ENCODE data around the gene FAM124A. TPM values are rescaled to one million over a fixed set of nuclear protein-coding genes. Genes with fewer than 3 reads are reported as not detected.
"Not testable (repeated sequence)": the region's sequence is repeated elsewhere in the genome, so short reads cannot be mapped to it uniquely, and the experiment has no call there.

Gene FAM124A
- total RNA-seq, 1 experiment from 2014 or later, result 1.1 TPM

DNA sequence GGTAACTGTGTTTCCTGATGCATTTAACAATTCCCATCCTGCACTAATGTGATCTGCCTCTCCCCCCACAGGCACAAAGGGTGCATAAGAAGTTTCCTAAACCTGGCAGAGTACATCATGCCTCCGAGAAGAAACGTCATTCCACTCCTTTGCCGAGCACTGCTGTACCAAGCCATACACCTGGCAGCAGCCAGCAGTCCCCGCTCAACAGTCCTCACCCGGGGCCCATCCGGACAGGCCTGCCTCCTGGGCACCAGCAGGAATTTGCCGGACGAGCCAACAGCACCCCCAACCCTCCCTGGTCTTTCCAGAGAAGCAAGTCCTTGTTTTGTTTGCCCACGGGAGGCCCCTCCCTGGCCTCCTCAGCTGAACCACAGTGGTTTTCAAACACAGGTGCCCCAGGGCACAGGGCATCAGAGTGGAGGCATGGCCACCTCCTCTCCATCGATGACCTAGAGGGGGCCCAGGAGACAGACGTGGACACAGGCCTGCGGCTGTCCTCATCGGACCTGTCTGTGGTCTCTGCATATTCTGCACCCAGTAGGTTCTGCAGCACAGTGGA is 58.3 kb downstream of the FAM124A start:
- H3K4me3 ChIP-seq (ENCODE audit: low read depth in 2 of 2, low read length in 2 of 2), result no peak overlapping the region
- H3K27me3 ChIP-seq (ENCODE audit: control insufficient read depth, insufficient read depth, low read length), result no peaks in the 10 kb centered on the region
- CTCF ChIA-PET, result no interaction called here
- intact Hi-C loops (cut with micrococcal nuclease; ENCODE audit: unreplicated experiment), result no loop called here
- no peaks in the 10 kb centered on the region for H3K36me3 ChIP-seq (ENCODE audit: control insufficient read depth, insufficient read depth, low read length)
- no peak overlapping the region for H3K27ac ChIP-seq (ENCODE audit: low read length)
- in situ Hi-C loops (cut with HindIII; ENCODE audit: low pct_unique_long_range_greater_than_20kb, low sequenced_read_pairs), result no loop called here
- POLR2A ChIA-PET, result no interaction called here
- ATAC-seq (no peak), DNase-seq (ENCODE audit: low read depth, low spot score) (no peak)
- BruUV-seq (replicated peaks), result no TSS peak
- no peaks in the 10 kb centered on the region for H3K9me3 ChIP-seq (ENCODE audit: control insufficient read depth, insufficient read depth, low read depth, low read length)
- TF ChIP-seq POLR2AphosphoS5 (IDR thresholded peaks at IDR 0.05; ENCODE audit: low read depth, low read length), result no peak
- no peak for TF ChIP-seq SIN3A (IDR thresholded peaks at IDR 0.05; ENCODE audit: borderline replicate concordance, insufficient read depth, low read depth, low read length)
- TF ChIP-seq, protein P1, sequence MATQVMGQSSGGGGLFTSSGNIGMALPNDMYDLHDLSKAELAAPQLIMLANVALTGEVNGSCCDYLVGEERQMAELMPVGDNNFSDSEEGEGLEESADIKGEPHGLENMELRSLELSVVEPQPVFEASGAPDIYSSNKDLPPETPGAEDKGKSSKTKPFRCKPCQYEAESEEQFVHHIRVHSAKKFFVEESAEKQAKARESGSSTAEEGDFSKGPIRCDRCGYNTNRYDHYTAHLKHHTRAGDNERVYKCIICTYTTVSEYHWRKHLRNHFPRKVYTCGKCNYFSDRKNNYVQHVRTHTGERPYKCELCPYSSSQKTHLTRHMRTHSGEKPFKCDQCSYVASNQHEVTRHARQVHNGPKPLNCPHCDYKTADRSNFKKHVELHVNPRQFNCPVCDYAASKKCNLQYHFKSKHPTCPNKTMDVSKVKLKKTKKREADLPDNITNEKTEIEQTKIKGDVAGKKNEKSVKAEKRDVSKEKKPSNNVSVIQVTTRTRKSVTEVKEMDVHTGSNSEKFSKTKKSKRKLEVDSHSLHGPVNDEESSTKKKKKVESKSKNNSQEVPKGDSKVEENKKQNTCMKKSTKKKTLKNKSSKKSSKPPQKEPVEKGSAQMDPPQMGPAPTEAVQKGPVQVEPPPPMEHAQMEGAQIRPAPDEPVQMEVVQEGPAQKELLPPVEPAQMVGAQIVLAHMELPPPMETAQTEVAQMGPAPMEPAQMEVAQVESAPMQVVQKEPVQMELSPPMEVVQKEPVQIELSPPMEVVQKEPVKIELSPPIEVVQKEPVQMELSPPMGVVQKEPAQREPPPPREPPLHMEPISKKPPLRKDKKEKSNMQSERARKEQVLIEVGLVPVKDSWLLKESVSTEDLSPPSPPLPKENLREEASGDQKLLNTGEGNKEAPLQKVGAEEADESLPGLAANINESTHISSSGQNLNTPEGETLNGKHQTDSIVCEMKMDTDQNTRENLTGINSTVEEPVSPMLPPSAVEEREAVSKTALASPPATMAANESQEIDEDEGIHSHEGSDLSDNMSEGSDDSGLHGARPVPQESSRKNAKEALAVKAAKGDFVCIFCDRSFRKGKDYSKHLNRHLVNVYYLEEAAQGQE (IDR thresholded peaks at IDR 0.05; ENCODE audit: insufficient read depth in 1 of 2, low read depth in 2 of 2, low read length in 1 of 2), result no peak
- TF ChIP-seq TCF7L2 (IDR thresholded peaks at IDR 0.05; ENCODE audit: low read depth, low read length), result no peak
- TF ChIP-seq, protein P2, sequence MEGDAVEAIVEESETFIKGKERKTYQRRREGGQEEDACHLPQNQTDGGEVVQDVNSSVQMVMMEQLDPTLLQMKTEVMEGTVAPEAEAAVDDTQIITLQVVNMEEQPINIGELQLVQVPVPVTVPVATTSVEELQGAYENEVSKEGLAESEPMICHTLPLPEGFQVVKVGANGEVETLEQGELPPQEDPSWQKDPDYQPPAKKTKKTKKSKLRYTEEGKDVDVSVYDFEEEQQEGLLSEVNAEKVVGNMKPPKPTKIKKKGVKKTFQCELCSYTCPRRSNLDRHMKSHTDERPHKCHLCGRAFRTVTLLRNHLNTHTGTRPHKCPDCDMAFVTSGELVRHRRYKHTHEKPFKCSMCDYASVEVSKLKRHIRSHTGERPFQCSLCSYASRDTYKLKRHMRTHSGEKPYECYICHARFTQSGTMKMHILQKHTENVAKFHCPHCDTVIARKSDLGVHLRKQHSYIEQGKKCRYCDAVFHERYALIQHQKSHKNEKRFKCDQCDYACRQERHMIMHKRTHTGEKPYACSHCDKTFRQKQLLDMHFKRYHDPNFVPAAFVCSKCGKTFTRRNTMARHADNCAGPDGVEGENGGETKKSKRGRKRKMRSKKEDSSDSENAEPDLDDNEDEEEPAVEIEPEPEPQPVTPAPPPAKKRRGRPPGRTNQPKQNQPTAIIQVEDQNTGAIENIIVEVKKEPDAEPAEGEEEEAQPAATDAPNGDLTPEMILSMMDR (IDR thresholded peaks at IDR 0.05), result no peak
- H3K4me1 ChIP-seq (ENCODE audit: control insufficient read depth, insufficient read depth, low read length), result no peaks in the 10 kb centered on the region

DNA sequence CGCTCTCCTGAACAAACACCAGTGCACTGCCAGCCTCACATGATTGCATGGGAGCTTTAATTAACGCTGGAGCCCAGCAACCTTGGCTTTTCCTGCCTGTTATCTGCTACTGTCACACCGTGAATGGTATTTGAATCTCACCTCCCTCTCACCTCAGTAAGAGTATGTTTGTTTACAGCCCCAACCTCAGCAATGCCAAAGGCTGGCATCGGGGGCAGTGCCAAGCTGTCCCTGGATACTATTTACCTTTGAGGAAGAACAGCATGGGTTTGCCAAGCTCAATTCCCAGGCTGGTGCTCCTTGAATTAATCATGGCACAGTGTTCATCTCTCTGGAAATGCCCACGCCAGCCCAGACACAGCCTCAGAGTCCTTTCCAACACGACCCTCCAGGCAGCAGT is 60.1 kb downstream of the FAM124A start:
- Histone ChIP-seq H3K4me1 (ENCODE audit: control insufficient read depth, insufficient read depth, low read length) (no peaks in the 10 kb centered on the region), H3K27me3 (ENCODE audit: control insufficient read depth, insufficient read depth, low read length) (no peaks in the 10 kb centered on the region), H3K27ac (ENCODE audit: low read length) (no peak overlapping the region), H3K9me3 (ENCODE audit: control insufficient read depth, insufficient read depth, low read depth, low read length) (no peaks in the 10 kb centered on the region), H3K4me3 (ENCODE audit: low read depth in 2 of 2, low read length in 2 of 2) (no peak overlapping the region), H3K36me3 (ENCODE audit: control insufficient read depth, insufficient read depth, low read length) (no peaks in the 10 kb centered on the region)
- no peak for DNase-seq (ENCODE audit: low read depth, low spot score)
- ATAC-seq, result no peak
- POLR2A ChIA-PET, result interaction anchor here (0.6 kb wide), 1 partner anchor 20 kb away, joined by 3 read pairs; no protein-coding TSS in a partner anchor
- no TSS peak for BruUV-seq (replicated peaks)
- intact Hi-C loops (cut with micrococcal nuclease; ENCODE audit: unreplicated experiment), result no loop called here
- no peak for TF ChIP-seq POLR2AphosphoS5 (IDR thresholded peaks at IDR 0.05; ENCODE audit: low read depth, low read length)
- TF ChIP-seq TCF7L2 (IDR thresholded peaks at IDR 0.05; ENCODE audit: low read depth, low read length), result no peak
- TF ChIP-seq, protein P1 (IDR thresholded peaks at IDR 0.05; ENCODE audit: insufficient read depth in 1 of 2, low read depth in 2 of 2, low read length in 1 of 2), result no peak
- no peak for TF ChIP-seq SIN3A (IDR thresholded peaks at IDR 0.05; ENCODE audit: borderline replicate concordance, insufficient read depth, low read depth, low read length)
- TF ChIP-seq, protein P2 (IDR thresholded peaks at IDR 0.05), result no peak
- CTCF ChIA-PET, result no interaction called here
- in situ Hi-C loops (cut with HindIII; ENCODE audit: low pct_unique_long_range_greater_than_20kb, low sequenced_read_pairs), result no loop called here

DNA sequence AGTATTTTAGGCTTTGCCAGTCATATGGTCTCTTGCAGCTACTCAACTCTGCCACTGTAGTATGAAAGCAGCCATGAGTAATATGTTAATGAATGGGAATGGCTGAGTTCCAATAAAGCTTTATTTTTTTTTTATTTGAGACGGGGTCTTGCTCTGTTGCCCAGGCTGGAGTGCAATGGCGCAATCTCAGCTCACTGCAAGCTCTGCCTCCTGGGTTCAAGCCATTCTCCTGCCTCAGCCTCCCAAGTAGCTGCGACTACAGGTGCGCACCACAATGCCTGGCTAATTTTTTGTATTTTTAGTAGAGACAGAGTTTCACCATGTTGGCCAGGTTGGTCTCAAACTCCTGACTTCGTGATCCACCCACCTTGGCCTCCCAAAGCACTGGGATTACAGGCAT is 60.7 kb downstream of the FAM124A start:
- H3K27me3 ChIP-seq (ENCODE audit: control insufficient read depth, insufficient read depth, low read length); in situ Hi-C loops (cut with HindIII; ENCODE audit: low pct_unique_long_range_greater_than_20kb, low sequenced_read_pairs); H3K4me1 ChIP-seq (ENCODE audit: control insufficient read depth, insufficient read depth, low read length); H3K9me3 ChIP-seq (ENCODE audit: control insufficient read depth, insufficient read depth, low read depth, low read length); intact Hi-C loops (cut with micrococcal nuclease; ENCODE audit: unreplicated experiment); DNase-seq (ENCODE audit: low read depth, low spot score); H3K27ac ChIP-seq (ENCODE audit: low read length); ATAC-seq; H3K4me3 ChIP-seq (ENCODE audit: low read depth in 2 of 2, low read length in 2 of 2); H3K36me3 ChIP-seq (ENCODE audit: control insufficient read depth, insufficient read depth, low read length); BruUV-seq (replicated peaks); POLR2A ChIA-PET: not testable (repeated sequence)
- CTCF ChIA-PET, result interaction anchor here (0.6 kb wide), 1 partner anchor 366 kb away, joined by 7 read pairs; no protein-coding TSS in a partner anchor

Measured in Panc1 (cell line).